Nephron (organoid): ENCODE results near the gene CYB5R4.

Experiments used
- H3K27ac Mint-ChIP-seq, 3 experiments: 2 replicates each; pipeline ENCODE4 v1.8.0; 2020; ENCODE audit warnings: mixed read lengths in 3 of 3, mild to moderate bottlenecking in 2 of 3, moderate library complexity in 1 of 3
- H3K27me3 Mint-ChIP-seq: 2 replicates; pipeline ENCODE4 v1.8.0; 2021; ENCODE audit warnings: low read depth, mild to moderate bottlenecking, moderate library complexity, mixed read lengths
- H3K36me3 Mint-ChIP-seq: 2 replicates; pipeline ENCODE4 v1.8.0; 2020; ENCODE audit warnings: low read depth, mixed read lengths
- H3K4me1 Mint-ChIP-seq: 2 replicates; pipeline ENCODE4 v1.8.0; 2020; ENCODE audit warnings: mixed read lengths
- H3K4me3 Mint-ChIP-seq, 3 experiments: 2 replicates each; pipeline ENCODE4 v1.8.0; 2020; ENCODE audit warnings: mild to moderate bottlenecking in 3 of 3, mixed read lengths in 3 of 3, moderate library complexity in 2 of 3
- H3K9me3 Mint-ChIP-seq: 2 replicates; pipeline ENCODE4 v1.8.0; 2020; ENCODE audit warnings: mixed read lengths
- CTCF ChIP-seq, 3 experiments: fragments of 200-600 bp; sonication (generic); IDR thresholded peaks; one replicate each; pipeline ENCODE4 v1.5.0; 2021; ENCODE audit warnings: antibody characterized with exemption in 3 of 3; ENCODE audit not compliant: unreplicated experiment in 3 of 3

The CYB5R4 gene

GRCh38 chr6:84003131-84003530 lies 143.6 kb downstream of the CYB5R4 start:
- Mint-ChIP-seq H3K4me3 (no peak overlapping the region), H3K36me3 (no peaks in the 10 kb centered on the region), H3K27ac (no peak overlapping the region), H3K27me3 (no peaks in the 10 kb centered on the region), H3K9me3 (no peaks in the 10 kb centered on the region), H3K4me1 (no peaks in the 10 kb centered on the region)
- TF ChIP-seq CTCF (IDR thresholded peaks at IDR 0.05; ENCODE audit: unreplicated experiment in 3 of 3): no peak

- H3K36me3 Mint-ChIP-seq: no peaks in the 10 kb centered on the region
- no peak for TF ChIP-seq CTCF (IDR thresholded peaks at IDR 0.05; ENCODE audit: unreplicated experiment in 3 of 3)
- no peak overlapping the region for H3K27ac Mint-ChIP-seq
- no peaks in the 10 kb centered on the region for H3K9me3 Mint-ChIP-seq
- H3K27me3 Mint-ChIP-seq: no peaks in the 10 kb centered on the region
- no peaks in the 10 kb centered on the region for H3K4me1 Mint-ChIP-seq
- H3K4me3 Mint-ChIP-seq: no peak overlapping the region
Observed at GRCh38 chr6:84003654-84004053, 144.2 kb downstream of the CYB5R4 start.

GRCh38 chr6:84007871-84008270 lies 148.4 kb downstream of the CYB5R4 start:
- no peaks in the 10 kb centered on the region for H3K36me3 Mint-ChIP-seq
- H3K4me1 Mint-ChIP-seq: no peaks in the 10 kb centered on the region
- no peak overlapping the region for H3K27ac Mint-ChIP-seq
- no peaks in the 10 kb centered on the region for H3K27me3 Mint-ChIP-seq
- no peak overlapping the region for H3K4me3 Mint-ChIP-seq
- H3K9me3 Mint-ChIP-seq: no peaks in the 10 kb centered on the region
- no peak for TF ChIP-seq CTCF (IDR thresholded peaks at IDR 0.05; ENCODE audit: unreplicated experiment in 3 of 3)

GRCh38 chr6:84013354-84013753 lies 153.9 kb downstream of the CYB5R4 start:
- no peaks in the 10 kb centered on the region for H3K9me3 Mint-ChIP-seq
- no peaks in the 10 kb centered on the region for H3K4me1 Mint-ChIP-seq
- H3K36me3 Mint-ChIP-seq: no peaks in the 10 kb centered on the region
- peaks cover 4% of the 10 kb centered on the region for H3K27me3 Mint-ChIP-seq
- H3K27ac Mint-ChIP-seq: no peak overlapping the region
- no peak overlapping the region for H3K4me3 Mint-ChIP-seq
- no peak for TF ChIP-seq CTCF (IDR thresholded peaks at IDR 0.05; ENCODE audit: unreplicated experiment in 3 of 3)

GRCh38 chr6:84013931-84014330 lies 154.4 kb downstream of the CYB5R4 start:
- H3K27me3 Mint-ChIP-seq: peaks cover 4% of the 10 kb centered on the region
- no peak for TF ChIP-seq CTCF (IDR thresholded peaks at IDR 0.05; ENCODE audit: unreplicated experiment in 3 of 3)
- no peaks in the 10 kb centered on the region for H3K9me3 Mint-ChIP-seq
- H3K4me3 Mint-ChIP-seq: no peak overlapping the region
- peaks cover 4% of the 10 kb centered on the region for H3K4me1 Mint-ChIP-seq
- no peaks in the 10 kb centered on the region for H3K36me3 Mint-ChIP-seq
- no peak overlapping the region for H3K27ac Mint-ChIP-seq

GRCh38 chr6:84016029-84016428 lies 156.5 kb downstream of the CYB5R4 start:
- TF ChIP-seq CTCF (IDR thresholded peaks at IDR 0.05; ENCODE audit: unreplicated experiment in 3 of 3): no peak
- Mint-ChIP-seq H3K4me3 (no peak overlapping the region), H3K27me3 (peaks cover 4% of the 10 kb centered on the region), H3K27ac (no peak overlapping the region), H3K9me3 (no peaks in the 10 kb centered on the region), H3K36me3 (no peaks in the 10 kb centered on the region), H3K4me1 (peaks cover 7% of the 10 kb centered on the region)
